OCI-LY3 (cell line): ENCODE measurements around the gene TMEM123.
"Not testable (repeated sequence)": the region's sequence is repeated elsewhere in the genome, so short reads cannot be mapped to it uniquely, and the experiment has no call there.

Experiments used
- H2AFZ ChIP-seq: fragments of 200-600, 300-600 bp; shearing (Covaris generic); 2 replicates; pipeline ENCODE4 v1.6.0; 2014; ENCODE audit warnings: antibody characterized with exemption, low read depth, low read length
- H3K27ac ChIP-seq: fragments of 200-600, 300-600 bp; sonication (generic); 2 replicates; pipeline ENCODE4 v1.5.1; 2014; ENCODE audit warnings: mild to moderate bottlenecking, low read length, moderate library complexity, mixed read lengths
- H3K27me3 ChIP-seq: fragments of 200-600, 300-600 bp; sonication (generic); 2 replicates; pipeline ENCODE4 v1.6.1; 2014; ENCODE audit warnings: low read depth, low read length, mixed read lengths
- H3K36me3 ChIP-seq: fragments of 200-600, 300-600 bp; sonication (generic); replicated peaks from 2 replicates; pipeline ENCODE3; 2014; ENCODE audit warnings: low read depth, low read length, mixed read lengths
- H3K4me1 ChIP-seq: fragments of 300-600, 200-600 bp; sonication (generic); 2 replicates; pipeline ENCODE4 v1.6.1; 2014; ENCODE audit warnings: low read length, mixed read lengths
- H3K4me2 ChIP-seq: fragments of 200-600, 300-600 bp; sonication (generic); 2 replicates; pipeline ENCODE4 v1.6.1; 2014; ENCODE audit warnings: low read length, mixed read lengths
- H3K4me3 ChIP-seq: fragments of 300-600, 200-600 bp; sonication (generic); 2 replicates; pipeline ENCODE4 v1.5.1; 2014; ENCODE audit warnings: antibody characterized with exemption, mild to moderate bottlenecking, low read length, moderate library complexity
- H3K79me2 ChIP-seq: fragments of 300-600, 200-600 bp; shearing (Covaris generic); 2 replicates; pipeline ENCODE4 v1.6.1; 2014; ENCODE audit warnings: mild to moderate bottlenecking, low read length, mixed read lengths
- H3K9ac ChIP-seq: fragments of 300-600, 200-600 bp; shearing (Covaris generic); 2 replicates; pipeline ENCODE4 v1.6.0; 2014; ENCODE audit warnings: mild to moderate bottlenecking, low read length, moderate library complexity
- H3K9me3 ChIP-seq: fragments of 200-600, 300-600 bp; shearing (Covaris generic); 2 replicates; pipeline ENCODE4 v1.6.1; 2014; ENCODE audit warnings: low read length, mixed read lengths; ENCODE audit not compliant: insufficient read depth
- H4K20me1 ChIP-seq: fragments of 200-600, 300-600 bp; sonication (generic); 2 replicates; pipeline ENCODE4 v1.6.1; 2016; ENCODE audit warnings: low read length, mixed read lengths; ENCODE audit not compliant: insufficient read depth
- CTCF ChIP-seq: fragments of 200-600, 300-600 bp; sonication (generic); IDR thresholded peaks from 2 replicates; pipeline ENCODE4 v1.5.1; 2014; ENCODE audit warnings: antibody characterized with exemption, low read length, low read depth
- EZH2phosphoT487 ChIP-seq: fragments of 200-600 bp; shearing (Covaris generic); IDR thresholded peaks from 2 replicates; pipeline ENCODE4 v1.6.1; 2018; ENCODE audit warnings: antibody characterized with exemption, mixed run types, low read depth

TMEM123 gene

GRCh38 chr11:102435688-102436087 lies 16.9 kb downstream of the TMEM123 start:
- Histone ChIP-seq H3K4me2 (no peak overlapping the region), H3K79me2 (peaks cover 23% of the 10 kb centered on the region), H3K9me3 (no peaks in the 10 kb centered on the region), H2AFZ (no peak overlapping the region), H3K9ac (no peak overlapping the region), H3K27ac (no peak overlapping the region), H3K4me3 (no peak overlapping the region), H3K4me1 (peaks cover 9% of the 10 kb centered on the region), H3K27me3 (no peaks in the 10 kb centered on the region), H3K36me3 (peaks cover 46% of the 10 kb centered on the region), H4K20me1 (no peaks in the 10 kb centered on the region)
- TF ChIP-seq EZH2phosphoT487, result no peak
- TF ChIP-seq CTCF, result no peak

GRCh38 chr11:102433571-102433970 lies 19.0 kb downstream of the TMEM123 start:
- peaks cover 52% of the 10 kb centered on the region for H3K36me3 ChIP-seq
- not testable (repeated sequence) for H3K4me2 ChIP-seq, H3K9me3 ChIP-seq, H3K27ac ChIP-seq, H3K27me3 ChIP-seq, H4K20me1 ChIP-seq, H3K4me3 ChIP-seq, H2AFZ ChIP-seq, H3K9ac ChIP-seq
- peaks cover 36% of the 10 kb centered on the region for H3K79me2 ChIP-seq
- peaks cover 29% of the 10 kb centered on the region for H3K4me1 ChIP-seq

- peaks cover 34% of the 10 kb centered on the region for H3K79me2 ChIP-seq
- H4K20me1 ChIP-seq, H3K27ac ChIP-seq, H2AFZ ChIP-seq, H3K9me3 ChIP-seq, H3K27me3 ChIP-seq, H3K4me3 ChIP-seq, H3K4me2 ChIP-seq, H3K9ac ChIP-seq: not testable (repeated sequence)
- peaks cover 50% of the 10 kb centered on the region for H3K36me3 ChIP-seq
- peaks cover 31% of the 10 kb centered on the region for H3K4me1 ChIP-seq
Observed at GRCh38 chr11:102432560-102432959, 20.0 kb downstream of the TMEM123 start.

- peak overlapping the region; percentile 95 for H3K27ac ChIP-seq
- no peaks in the 10 kb centered on the region for H4K20me1 ChIP-seq
Observed at GRCh38 chr11:102431404-102431803, 21.2 kb downstream of the TMEM123 start.

More at GRCh38 chr11:102431404-102431803, 21.2 kb downstream of the TMEM123 start:
- Histone ChIP-seq H3K36me3 (peaks cover 42% of the 10 kb centered on the region), H3K79me2 (peaks cover 30% of the 10 kb centered on the region), H3K4me1 (peaks cover 35% of the 10 kb centered on the region), H3K27me3 (no peaks in the 10 kb centered on the region), H3K9ac (peak overlapping the region; percentile 46; the same call in 1 of the 2 replicates), H3K4me3 (peak overlapping the region; percentile 37), H3K9me3 (no peaks in the 10 kb centered on the region), H3K4me2 (peak overlapping the region; percentile 76), H2AFZ (no peak overlapping the region)
- TF ChIP-seq CTCF (no peak), EZH2phosphoT487 (no peak)
